C4-2B (cell line): ENCODE data around the gene RIPOR3.

Experiments used
- CTCF ChIP-seq: fragments of 450-650 bp; conservative IDR thresholded peaks from 2 replicates; pipeline ENCODE4 v1.5.1; 2017; ENCODE audit warnings: mild to moderate bottlenecking
- ZFX ChIP-seq: fragments of 450-650 bp; IDR thresholded peaks from 2 replicates; pipeline ENCODE4 v1.6.1; 2017

- TF ChIP-seq CTCF (no peak), ZFX (no peak)
Measured at GRCh38 chr20:50634191-50634590, 57.2 kb downstream of the RIPOR3 start.
